NCI-H524 treated with DMSO at 0.1 percent for 48 hours (cell line): ENCODE results near the gene NFYB.
A peak's percentile ranks its signal among the peaks of the same experiment; 100 is the strongest.
"Not testable (repeated sequence)": the region's sequence is repeated elsewhere in the genome, so short reads cannot be mapped to it uniquely, and the experiment has no call there.

Experiments used
- DNase-seq: peaks from one replicate; lab custom pipeline; 2025; lab: John Stamatoyannopoulos, UW

NFYB gene

DNA sequence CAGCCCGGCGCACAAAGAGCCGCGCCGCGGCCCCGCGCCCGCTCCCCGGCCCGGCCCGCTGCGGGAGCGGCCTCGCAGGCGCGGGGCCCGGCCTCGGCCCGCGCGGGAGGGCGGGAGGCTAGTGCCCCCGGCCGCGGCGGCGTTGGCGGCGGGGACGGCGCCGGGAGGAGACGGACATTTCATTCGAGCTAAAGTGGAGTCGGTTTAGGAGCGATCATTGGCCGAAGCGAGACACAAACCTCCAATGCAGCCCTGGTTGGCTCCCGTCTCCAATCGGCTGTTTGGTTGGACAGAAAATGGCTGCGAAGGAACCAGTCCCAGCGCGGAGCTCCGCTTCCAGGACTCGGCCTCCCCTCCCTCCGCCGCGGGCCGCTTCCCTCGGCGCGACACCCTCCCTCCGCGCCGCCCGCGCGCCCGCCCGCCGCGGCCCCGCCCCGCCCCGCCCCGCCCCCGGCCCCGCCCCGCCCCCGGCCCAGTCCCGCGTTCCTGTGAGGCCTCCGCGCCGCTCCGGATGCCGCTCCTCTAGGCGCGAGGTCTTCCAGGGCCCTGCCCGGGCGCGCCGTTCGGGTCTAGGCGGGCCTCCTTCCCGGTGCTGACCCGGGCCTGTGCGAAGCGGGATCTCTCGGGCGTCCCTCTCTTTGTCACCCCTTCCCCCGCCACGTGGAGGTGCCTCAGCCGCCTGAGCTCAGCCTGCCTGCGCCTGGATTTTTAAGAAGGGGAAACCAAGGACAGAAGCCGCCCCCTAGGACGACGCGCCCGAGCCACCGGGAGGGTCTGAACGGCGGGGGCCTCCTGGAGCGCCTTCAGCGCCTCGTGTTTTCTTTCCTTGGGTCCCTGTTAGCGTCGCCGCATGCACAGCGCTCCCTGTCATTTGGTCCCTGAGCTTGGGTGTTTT, at the start of gene NFYB:
Gene NFYB (minus strand): TSS at position 309 of the 895 bp plus-strand sequence. CDS start 2,757 bp downstream, outside the sequence.
- DNase-seq = peak; percentile 79

DNA sequence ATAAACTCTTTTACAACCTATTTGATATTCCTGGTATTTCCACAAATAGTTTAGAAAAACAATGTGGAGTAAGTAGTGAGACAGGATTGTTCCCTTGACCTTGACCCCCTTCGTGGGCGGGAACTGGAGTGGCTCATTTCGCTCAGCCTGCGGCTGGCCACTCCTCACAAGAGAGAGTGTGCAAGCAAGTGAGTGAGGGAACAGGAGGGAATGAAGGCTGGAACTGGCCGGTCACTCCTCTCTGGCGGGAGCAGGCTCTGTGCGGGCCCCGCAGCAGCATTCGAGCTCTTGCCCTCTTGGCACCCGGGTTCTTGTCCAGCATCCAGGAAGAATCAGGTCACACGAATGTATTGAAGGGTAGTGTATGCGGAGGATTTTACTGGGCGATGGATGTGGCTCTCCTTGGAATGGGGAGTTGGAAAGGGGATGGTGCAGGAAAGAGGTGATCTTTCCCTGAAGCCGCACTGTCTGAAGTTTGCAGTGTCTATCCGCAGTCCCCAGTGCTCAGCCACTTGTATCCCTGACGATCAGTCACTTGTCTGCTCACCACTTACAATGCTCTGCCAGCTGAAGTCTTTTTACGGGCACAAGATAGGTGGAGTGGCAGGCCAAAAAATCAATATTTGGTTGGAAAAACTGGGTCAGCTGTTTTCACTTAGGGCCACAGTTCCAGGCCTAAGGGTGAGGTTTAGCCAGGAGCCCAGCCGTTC, 49.6 kb upstream of the NFYB start:
- DNase-seq = no peak

DNA sequence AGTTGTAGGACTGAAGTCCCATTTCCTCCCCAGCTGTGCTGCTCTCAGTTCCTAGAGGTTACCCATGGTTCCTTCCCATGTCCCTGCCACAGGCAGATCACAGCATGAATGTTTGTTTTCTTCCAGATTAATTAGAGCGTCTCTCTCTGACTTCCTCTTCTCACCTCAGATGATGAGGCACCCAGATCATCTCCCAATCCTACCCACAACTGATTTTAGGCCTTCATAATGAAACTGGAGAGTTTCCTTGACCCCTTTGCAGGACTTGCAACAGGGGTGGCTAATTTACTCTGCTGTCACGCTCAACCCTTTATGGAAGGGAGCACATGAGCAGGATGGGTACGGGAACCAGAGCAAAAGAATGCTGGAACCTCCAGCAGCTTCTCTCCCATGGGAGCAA, 45.4 kb upstream of the NFYB start:
- no peak for DNase-seq

DNA sequence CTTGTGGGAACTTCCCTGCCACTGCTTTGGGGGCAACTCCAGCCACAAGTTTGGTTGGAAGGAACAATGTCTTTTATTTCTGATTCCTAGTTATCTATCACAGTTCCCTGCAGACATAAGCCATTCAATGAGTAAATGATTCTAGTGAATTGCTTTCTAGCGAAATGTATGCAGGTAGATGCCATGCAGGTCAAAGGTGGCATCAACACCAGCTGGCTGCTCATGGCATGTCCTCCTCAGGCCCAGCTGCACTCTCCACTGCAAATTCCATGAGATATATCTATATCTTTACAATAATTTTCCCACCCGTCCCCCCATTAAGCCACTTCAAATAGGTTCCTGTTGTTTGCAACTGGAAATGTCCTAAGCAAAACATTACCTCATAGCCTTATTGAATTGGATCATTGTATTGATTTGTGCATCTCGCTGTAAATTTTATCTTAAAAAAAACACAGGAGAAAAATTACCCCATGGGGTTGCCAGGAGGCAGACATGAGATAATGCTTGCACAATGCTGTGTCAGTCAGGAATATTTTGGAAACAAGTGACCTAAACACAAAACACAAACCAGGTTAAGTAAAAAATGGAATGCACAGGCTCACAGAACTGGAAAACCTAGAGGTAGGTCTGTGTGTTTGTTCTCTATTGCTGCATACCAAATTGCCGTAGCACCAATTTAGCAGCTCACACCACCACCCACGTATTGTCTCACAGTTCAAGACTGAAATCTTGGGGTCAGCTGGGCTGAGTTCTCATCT, 44.8 kb upstream of the NFYB start:
- DNase-seq = no peak

DNA sequence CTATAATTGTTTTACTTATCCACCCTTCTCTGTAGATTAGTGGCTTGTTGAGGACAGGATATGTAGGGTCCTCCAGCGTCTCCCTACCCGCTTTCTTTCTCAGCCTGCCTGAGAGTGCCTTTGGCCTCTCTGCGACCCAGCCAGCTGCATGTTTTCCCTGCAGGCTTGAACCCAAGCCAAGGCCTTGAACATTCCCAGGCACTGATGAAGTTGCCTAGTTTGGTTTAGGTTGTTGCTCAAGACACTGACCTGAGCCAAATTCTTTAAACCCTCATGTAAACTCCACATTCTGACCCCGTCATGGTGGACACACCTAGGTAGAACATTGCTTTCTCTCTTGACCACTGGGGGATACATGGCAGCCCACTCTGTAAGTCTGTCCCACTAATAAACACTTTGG, 44.1 kb upstream of the NFYB start:
- no peak for DNase-seq

DNA sequence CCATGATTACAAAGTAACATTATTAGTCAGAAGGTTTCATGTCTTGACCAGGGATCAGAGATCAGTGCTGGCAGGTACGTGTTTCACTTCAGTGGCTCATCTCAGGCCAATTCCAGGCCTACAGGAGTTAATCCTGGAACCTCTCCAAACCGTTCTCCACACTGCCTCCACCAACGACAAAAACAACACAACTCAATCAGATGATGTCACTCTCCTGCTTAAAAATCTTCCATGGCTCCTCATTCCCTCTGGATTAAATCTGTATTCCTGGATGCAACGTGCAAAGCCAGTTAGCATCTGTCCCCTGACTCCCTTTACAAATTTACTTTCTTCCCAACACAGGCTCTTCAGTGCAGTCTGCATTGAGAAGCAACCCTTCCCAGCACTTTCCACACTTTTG, 43.3 kb upstream of the NFYB start:
- no peak for DNase-seq

DNA sequence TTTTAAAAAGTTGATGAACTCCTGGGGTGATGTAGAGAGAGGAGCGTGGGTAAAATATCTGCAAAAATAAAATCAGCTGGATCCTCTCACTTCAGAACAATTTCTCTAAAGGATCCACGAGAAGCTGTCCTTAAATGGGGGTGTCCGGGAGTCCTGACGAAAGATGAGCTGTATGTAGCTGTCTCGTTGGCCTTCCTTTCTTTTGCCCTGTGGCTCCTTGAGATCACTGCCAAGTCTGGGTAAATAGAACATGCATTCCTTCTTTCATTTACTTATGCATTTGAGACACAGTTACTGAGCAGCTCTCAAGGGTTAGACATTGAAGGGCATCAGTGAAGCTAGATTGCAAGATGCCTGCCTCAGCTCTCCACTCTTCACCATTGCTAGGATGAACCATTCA, 42.4 kb upstream of the NFYB start:
- DNase-seq = no peak

DNA sequence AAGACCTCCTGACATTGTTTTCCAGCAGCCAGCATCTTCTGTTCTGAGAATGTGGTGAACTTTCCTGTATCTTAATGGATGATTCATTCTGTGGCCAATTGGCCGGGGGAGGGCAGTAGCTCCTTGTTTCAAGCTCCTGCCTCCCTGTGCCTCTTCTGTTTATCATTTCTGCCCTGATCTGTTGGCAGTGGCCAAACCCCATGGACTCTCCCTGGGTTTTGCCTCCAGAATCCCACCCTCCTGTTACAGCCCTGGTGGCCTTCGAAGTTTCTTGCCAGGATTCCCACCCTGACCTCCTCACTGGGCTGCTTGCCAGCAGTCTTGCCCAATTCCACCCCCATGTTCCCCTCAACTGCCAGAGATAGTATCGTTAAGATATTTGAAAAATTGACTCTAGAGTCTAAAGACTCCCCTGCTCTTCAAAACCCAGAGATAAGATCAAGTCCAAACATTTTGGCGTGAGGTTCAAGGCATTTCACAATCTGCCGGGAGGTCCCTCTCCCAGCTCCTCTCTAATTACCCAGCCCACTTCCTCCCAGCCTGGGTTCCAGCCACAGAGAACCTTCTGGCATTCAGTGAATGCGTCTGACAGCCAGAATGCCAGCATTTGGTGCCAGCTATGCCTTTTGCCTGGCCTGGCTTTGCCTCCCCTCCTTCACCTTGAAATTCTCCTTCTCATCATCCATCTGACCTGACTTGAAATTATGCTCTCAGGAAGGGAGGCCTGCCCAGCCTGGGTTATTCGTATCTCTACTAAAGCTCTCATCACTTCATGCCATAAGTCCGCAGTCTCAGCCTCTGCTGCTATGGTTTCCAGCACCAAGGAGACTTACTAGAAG, 39.9 kb upstream of the NFYB start:
- DNase-seq = no peak

DNA sequence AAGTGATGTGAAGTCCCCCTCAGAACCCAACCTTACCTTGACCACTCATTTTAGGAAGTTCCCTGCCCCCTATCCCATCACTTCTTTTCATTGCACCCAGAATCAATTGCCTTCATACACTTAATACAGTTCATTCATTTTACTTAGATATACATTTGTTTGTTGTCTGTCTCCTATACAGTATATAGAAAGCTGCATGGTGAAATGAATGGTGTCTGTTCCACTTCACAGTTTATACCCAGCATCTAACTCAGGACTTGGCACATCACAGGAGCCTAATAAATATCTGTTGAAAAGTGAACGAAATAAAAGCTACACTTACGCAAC, 39.3 kb upstream of the NFYB start:
- DNase-seq = no peak

DNA sequence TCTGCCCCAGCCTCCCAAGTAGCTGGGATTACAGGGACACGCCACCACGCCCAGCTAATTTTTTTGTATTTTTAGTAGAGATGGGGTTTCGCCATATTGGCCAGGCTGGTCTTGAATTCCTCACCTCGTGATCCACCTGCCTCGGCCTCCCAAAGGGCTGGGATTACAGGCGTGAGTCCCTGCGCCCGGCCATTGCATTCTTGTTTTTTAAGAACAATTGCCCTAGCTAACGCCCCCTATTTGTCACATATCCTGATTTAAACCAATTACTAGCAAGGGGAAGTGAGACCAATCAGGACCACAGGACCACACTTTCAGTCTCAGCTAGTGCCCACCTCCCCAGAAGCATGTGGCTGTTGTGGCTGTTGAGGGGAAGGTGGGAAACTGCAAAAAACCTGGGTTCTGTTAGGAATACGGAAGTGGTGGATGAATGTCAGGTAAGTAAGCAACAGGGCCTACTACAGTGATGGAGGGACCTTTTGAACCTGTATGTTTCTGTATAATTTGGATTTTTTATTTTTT, 37.8 kb upstream of the NFYB start:
- DNase-seq = no peak

DNA sequence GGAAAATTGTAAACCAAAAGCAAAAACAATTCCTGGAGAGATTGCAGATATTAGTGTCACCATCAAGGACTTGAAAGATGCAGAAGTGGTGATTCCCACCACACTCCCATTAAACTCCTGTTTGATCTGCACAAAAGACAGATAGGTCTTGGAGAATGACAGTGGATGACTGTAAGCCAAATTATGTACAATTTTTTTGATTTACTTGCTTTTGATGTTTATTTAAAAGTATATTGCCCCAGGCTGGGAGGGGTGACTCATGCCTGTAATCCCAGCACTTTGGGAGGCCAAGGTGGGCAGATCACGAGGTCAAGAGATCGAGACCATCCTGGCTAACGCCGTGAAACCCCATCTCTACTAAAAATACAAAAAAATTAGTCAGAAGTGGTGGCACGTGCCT, 35.8 kb upstream of the NFYB start:
- not testable (repeated sequence) for DNase-seq

DNA sequence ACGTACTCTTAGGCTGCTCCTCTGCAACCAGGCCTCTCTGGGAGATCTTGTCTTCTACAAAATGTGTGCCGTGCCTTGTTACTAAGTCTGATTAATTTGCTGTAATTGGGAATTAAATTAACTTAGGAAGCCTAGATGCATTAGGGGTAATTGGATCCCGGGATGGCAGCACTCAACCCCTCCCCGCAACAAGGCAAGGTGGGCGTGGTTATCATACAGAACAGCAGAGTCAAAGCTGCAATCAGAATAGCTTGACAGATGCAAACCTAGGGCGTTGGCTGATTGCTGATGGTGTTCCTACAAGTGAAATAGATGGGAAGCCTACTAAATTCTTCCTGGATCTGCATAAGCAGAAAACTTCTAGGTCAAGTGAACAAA, 34.5 kb upstream of the NFYB start:
- DNase-seq = no peak

DNA sequence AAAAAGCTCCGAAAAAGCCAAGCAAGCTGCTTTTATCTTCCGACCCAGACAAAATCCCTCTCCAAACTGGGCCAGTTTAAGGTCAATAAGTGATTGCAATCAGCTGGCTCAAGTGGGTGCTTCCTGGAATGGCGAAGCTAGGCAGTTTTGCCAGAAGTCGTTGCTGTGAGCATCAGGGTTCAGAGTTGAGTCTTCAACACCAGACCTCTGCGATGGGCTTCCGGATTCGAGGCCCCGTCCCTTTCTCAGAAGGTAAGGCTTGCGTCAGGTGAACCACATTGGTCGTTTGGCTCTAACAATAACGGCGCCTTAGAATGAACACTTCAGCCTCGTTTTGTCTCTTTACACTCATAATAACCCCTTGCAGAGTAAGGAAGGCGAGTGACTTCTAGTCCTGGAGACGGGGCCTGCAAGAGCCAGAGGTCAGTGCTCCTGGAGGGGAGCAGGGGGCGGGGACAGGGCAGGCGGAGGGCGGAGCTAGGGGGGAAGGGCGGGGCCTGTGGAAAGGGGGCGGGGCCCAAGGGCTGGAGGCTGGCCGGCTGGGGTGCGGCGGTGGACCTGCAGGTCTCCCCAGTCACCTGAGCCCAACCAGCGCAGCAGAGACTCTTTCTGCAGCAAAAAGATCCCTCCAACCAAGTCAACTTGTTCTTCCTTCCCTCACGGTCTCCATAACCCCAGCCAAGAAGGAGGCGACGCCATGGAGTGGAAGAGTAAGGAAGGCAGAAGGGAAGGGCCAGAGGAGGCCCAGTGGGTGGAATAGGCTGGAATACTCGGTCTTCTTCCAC, 34.0 kb upstream of the NFYB start:
- DNase-seq = no peak

DNA sequence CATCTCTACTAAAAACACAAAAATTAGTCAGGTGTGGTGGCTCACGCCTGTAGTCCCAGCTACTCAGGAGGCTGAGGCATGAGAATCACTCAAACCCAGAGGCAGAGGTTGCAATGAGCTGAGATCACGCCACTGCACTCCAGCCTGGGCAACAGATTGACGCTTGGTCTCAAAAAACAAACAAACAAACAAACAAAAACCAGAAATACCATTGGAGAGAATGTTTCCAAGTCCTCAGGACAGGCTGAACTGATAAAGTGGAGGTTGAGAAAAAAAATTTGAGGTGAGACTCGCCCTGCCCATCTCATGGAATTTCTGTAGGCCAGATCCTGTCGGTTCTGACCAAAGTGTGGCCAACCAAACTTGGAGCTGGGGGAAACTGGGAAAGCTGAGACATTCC, 30.6 kb upstream of the NFYB start:
- DNase-seq = no peak

DNA sequence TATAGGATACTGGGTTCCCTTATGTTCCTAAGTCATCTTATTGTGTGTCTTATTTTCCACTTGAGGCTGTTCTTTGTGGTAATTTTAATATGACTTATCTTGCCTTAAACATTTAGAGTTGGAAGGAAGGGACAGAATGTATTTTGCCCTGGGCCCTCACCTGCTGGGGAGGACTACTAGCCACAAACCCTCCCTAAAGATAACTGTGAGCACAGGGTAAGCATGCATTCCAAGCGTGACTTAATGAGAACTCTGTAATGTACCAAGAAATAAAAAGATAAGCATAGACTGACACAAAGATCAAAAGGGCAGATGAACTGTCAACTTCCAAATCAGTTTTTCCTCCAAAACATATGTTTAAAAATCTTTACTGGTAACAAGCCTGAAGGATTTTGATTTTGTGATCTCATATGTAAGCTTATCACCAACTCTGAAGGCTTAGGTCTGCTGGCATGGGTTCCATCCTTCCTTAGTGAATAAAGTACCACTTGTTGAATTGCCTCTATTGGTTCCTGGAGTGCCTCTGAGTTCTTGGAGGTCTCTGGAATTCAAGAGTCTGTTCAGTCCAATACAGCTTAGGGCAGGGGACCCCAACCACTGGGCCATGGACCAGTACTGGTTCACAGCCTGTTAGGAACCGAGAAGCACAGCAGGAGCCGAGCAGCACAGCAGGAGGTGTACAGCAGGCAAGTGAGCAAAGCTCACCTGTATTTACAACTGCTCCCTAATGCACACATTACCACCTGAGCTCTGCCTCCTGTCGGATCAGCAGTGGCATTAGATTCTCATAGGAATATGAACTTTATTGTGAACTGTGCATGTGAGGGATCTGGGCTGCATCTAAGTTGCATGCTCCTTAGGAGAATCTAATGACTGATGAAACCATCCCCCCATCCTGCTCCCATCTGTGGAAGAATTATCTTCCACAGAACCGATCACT, 29.8 kb upstream of the NFYB start:
- DNase-seq = no peak

DNA sequence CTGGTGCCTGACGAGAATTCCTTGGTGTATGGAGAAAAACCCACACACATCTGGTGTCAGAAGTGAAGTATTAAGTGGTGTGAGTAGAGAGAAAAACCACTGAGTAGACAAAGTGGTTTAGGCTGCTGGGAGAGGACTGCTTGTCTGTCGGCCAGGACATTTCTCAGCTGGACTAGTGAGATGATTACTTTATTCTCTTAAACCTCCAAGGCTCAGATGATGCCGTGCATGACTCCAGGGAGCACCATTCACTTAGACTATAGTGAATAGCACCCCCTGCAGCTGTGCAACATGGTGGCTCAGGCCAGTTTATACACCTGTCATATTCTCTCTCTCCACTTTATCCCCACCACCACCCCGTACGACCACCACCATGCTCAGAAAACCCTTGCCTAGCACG, 28.5 kb upstream of the NFYB start:
- no peak for DNase-seq

DNA sequence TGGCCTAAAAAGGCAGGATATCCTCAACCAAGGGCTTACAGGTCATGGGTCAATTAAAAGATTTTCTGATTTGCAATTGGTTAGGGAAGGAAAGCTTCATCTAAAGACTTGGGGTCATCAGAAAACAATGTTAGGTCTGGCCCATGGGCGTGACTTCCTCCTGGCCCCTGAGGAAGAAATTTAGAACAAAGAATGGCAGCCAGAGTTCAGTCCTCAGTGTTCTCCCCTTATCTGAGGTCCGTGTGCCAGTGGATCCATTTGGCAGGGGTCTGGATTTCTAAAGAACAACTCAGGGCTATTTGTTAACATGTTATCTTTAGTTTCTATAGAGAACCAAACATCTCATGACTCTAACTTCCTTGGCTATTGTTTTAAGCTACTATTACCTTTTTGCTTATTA, 27.8 kb upstream of the NFYB start:
- no peak for DNase-seq

DNA sequence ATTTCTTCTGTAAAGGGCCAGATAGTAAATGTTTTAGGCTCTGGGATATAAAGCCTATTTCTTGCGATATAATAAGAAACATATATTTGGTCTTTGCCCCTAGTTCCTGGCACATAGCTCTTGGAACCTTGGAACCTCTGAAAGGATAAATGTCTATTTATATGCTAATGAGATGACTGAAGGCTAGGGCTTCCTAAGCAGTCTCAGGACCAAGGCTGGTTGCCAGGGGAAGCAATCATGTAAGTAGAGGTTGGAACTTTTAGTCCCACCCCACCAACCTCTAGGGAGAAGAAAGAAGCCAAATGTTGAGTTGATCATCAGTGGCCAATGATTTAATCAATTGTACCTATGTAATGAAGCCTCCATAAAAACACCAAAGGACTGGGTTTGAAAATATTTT, 26.6 kb upstream of the NFYB start:
- DNase-seq = no peak

DNA sequence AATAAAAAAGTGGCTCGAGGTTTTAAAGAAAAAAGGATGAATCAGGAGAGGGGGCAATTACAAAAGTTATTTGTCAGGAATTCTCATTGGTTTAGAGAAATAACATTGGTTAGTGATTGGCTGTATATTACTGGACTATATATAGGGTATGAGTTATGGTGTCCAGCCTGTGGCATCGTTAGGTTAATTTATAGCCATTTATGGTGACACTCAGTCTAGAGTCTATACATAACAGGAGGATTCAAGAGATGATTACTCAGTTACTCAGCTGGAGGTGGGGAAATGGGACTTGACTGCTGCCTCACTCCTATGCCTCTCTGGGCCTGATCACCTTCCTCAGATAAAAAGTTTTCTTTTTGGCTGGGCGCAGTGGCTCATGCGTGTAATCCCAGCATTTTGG, 25.6 kb upstream of the NFYB start:
- no peak for DNase-seq

DNA sequence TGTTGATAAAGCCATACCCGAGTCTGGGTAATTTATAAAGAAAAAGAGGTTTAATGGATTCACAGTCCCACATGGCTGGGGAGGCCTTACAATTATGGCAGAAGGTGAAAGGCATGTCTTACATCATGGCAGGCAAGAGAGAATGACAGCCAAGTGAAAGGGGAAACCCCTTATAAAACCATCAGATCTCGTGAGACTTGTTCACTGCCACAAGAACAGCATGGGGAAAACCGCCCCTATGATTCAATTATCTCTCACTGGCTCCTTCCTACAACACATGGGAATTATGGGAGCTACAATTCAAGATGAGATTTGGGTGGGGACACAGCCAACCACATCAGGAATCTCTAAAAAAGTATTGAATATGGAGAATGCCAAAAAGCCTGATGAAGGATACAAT, 25.0 kb upstream of the NFYB start:
- not testable (repeated sequence) for DNase-seq
